Lung (tissue), 12 donors: ENCODE results near the gene PPP1R3F. TPM values are rescaled to one million over a fixed set of nuclear protein-coding genes. Genes with fewer than 3 reads are reported as not detected.

Experiments
- ATAC-seq: fragments of 200-7000 bp; cut with Tn5 transposase; one replicate; pipeline ENCODE4 v1.9.1; 2020; ENCODE audit warnings: moderate number of reproducible peaks; ENCODE audit not compliant: insufficient read depth, low FRiP score
- DNase-seq, 3 donors: peaks; one replicate each; pipeline ENCODE4 v3.0.0-alpha.2; 2013 to 2017
- H3K27ac ChIP-seq, 2 donors: one replicate each; pipeline ENCODE4 v1.5.1; 2013; ENCODE audit warnings: mild to moderate bottlenecking in 2 of 2, moderate library complexity in 2 of 2, control low read depth in 1 of 2, inconsistent platforms in 1 of 2, low read depth in 1 of 2, low read length in 1 of 2
- H3K27me3 ChIP-seq, 3 donors: one replicate each; pipeline ENCODE4 v1.5.1; 2013; ENCODE audit warnings: low read length in 2 of 3; ENCODE audit not compliant: control insufficient read depth in 3 of 3, insufficient read depth in 3 of 3
- H3K36me3 ChIP-seq, 4 donors: one replicate each; pipeline ENCODE4 v1.5.1; 2013; ENCODE audit warnings: low read length in 4 of 4, mild to moderate bottlenecking in 1 of 4, moderate library complexity in 1 of 4; ENCODE audit not compliant: control insufficient read depth in 4 of 4, insufficient read depth in 4 of 4
- H3K4me1 ChIP-seq, 5 donors: one replicate each; pipeline ENCODE4 v1.5.1; 2013; ENCODE audit warnings: low read length in 5 of 5, mild to moderate bottlenecking in 2 of 5, moderate library complexity in 1 of 5; ENCODE audit not compliant: control insufficient read depth in 5 of 5, insufficient read depth in 5 of 5
- H3K4me3 ChIP-seq: one replicate; pipeline ENCODE4 v1.5.1; 2013; ENCODE audit warnings: mild to moderate bottlenecking, control low read depth, moderate library complexity
- H3K9ac ChIP-seq, 2 donors: one replicate each; pipeline ENCODE4 v1.5.1; 2013; ENCODE audit warnings: low read length in 2 of 2, control low read depth in 1 of 2; ENCODE audit not compliant: insufficient read depth in 1 of 2
- H3K9me3 ChIP-seq, 4 donors: one replicate each; pipeline ENCODE4 v1.5.1; 2013; ENCODE audit warnings: low read length in 3 of 4, mild to moderate bottlenecking in 1 of 4, moderate library complexity in 1 of 4; ENCODE audit not compliant: control insufficient read depth in 4 of 4, insufficient read depth in 3 of 4
- WGBS, 2 donors: extraction: QIAGEN DNeasy Blood & Tissue Kit; methylation state at CpG; one replicate each; pipeline ENCODE4 v1.1.7; 2013; 5-methylcytosine and 5-hydroxymethylcytosine counted together
- polyA plus RNA-seq, 2 donors: library from polyadenylated mRNA; stranded (reverse); fragments of 200-250 nt; gene quantifications; one replicate each; pipeline ENCODE4 v1.2.1, GENCODE V29; 2013
- total RNA-seq, 2 donors: library from RNA; depleted of rRNA in 1 of 2; stranded (reverse); fragments of >200 nt in 1 of 2; gene quantifications; one replicate each; pipeline ENCODE4 v1.2.1, GENCODE V29; 2014 to 2021
- TF ChIP-seq, protein P1 (sequence below): IDR thresholded peaks from 2 replicates; pipeline ENCODE4 v1.5.1; 2012; ENCODE audit warnings: mild to moderate bottlenecking; ENCODE audit errors: control extremely low read depth, extremely low read depth
- donor health status: control.
- donor health status: control.
- donor health status: Bipolar disorder and iron deficiency.
- donor health status: healthy.
- donor health status: DM: yes; HTN: yes; CAD: no.

Gene PPP1R3F
- total and polyA plus RNA-seq, 4 donors, result 2.0 to 7.6 (median 4.4) TPM

DNA sequence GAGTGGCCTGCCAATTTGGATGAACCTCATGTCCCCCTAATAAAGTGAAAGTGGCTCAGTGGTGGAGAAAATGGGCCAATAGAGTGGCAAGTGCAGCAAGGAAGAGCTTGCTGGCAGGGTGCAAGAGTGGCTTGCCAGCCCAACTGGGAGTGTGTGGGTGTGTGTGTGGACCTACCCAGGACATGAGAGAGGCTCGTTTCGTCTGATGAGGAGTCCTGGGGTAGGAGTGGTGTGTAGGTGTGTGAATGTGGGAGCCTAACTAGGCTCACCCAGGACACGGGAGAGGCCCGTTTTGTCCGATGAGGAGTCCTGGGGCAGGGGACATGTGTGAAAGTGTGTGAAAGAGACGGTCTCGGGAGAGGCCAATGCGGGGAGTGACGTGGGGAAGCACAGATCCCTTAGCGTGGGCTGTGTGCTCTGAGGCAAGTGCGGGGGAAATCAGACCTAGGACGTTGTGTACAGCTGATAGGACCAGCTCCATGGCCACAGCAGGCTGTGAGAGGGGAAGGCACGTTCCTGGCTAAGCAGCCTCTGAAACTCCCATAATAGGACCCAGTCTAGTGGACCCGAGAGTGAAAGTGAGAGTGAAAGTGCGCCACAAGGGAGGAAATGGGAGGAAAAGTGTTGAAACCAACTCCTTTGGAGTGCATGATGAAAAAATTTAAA lies 39.1 kb downstream of the PPP1R3F start:
- DNase-seq, result peak in 2 of 3 donors; percentile 25 to 56
- peak overlapping the region; percentile 14 to 69 for H3K27ac ChIP-seq
- ATAC-seq, result peak; percentile 41
- H3K9me3 ChIP-seq, result no peaks in the 10 kb centered on the region
- no peak overlapping the region for H3K4me3 ChIP-seq
- TF ChIP-seq, protein P1, sequence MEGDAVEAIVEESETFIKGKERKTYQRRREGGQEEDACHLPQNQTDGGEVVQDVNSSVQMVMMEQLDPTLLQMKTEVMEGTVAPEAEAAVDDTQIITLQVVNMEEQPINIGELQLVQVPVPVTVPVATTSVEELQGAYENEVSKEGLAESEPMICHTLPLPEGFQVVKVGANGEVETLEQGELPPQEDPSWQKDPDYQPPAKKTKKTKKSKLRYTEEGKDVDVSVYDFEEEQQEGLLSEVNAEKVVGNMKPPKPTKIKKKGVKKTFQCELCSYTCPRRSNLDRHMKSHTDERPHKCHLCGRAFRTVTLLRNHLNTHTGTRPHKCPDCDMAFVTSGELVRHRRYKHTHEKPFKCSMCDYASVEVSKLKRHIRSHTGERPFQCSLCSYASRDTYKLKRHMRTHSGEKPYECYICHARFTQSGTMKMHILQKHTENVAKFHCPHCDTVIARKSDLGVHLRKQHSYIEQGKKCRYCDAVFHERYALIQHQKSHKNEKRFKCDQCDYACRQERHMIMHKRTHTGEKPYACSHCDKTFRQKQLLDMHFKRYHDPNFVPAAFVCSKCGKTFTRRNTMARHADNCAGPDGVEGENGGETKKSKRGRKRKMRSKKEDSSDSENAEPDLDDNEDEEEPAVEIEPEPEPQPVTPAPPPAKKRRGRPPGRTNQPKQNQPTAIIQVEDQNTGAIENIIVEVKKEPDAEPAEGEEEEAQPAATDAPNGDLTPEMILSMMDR, result no peak
- H3K27me3 ChIP-seq, result no peaks in the 10 kb centered on the region
- H3K9ac ChIP-seq, result no peak overlapping the region
- H3K36me3 ChIP-seq, result no peaks in the 10 kb centered on the region
- H3K4me1 ChIP-seq, result peaks cover 0 to 2% (median 0%) of the 10 kb centered on the region in 5 donors
- WGBS, 2 donors, result 41 to 64% methylated on average over 13 to 15 of the region's 15 CpGs

DNA sequence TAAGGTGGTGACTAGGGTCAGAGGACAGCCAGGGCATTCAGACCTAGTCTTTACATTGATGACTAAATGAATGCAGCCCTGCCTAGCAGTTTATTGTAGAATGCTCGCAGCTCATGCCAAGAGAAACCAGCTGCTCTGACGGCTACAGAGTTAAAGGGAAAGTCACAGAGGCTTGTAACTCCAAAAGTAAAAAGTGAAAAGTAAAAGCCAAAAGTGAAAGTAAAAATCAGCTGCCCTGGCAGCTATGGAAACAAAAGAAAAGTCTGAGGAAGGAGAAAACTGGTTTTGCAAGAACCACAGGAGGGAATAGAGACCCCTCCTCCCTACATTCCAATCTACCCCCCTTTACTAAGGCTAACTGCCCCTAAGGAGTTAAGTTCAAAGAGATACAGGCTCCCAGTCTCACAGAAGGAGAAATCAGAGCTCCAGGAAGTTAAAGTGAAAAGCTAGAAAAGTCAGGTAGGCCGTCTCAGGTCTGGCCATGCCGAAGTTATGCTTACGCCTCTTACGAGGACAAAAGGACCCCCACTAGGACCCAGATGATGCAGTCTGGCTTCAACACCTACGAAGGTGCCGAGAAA lies 39.9 kb downstream of the PPP1R3F start:
- ATAC-seq, result no peak

DNA sequence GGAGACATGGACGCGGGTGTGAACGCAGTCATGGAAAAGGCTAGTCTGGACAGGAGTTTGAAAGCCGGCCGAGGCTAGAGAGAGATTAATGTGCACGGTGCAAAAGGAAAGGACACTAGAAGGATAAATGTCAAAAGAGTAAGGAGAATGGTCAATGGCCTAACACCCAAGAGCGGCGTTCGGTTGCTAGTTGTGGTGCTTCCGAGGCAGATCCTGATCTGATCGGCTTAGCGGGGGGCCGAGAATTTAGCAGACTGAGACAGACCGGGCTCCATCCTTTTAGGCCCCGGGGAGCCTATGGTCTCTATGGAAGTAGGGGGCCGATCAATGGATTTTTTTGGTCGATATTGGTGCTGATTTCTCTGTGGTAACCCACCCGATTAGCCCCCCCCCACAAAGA lies 40.8 kb downstream of the PPP1R3F start:
- no peaks in the 10 kb centered on the region for H3K9me3 ChIP-seq

More for the DNA sequence above, 39.9 kb downstream of the PPP1R3F start:
- peak overlapping the region; percentile 14 to 74 for H3K27ac ChIP-seq
- peaks cover 0 to 3% (median 0%) of the 10 kb centered on the region in 3 donors for H3K27me3 ChIP-seq
- H3K36me3 ChIP-seq, result no peaks in the 10 kb centered on the region
- no peak overlapping the region for H3K4me3 ChIP-seq
- WGBS, 2 donors, result 6 to 29% methylated on average over 8 of the region's 8 CpGs
- peak overlapping the region in 1 of 2 donors; percentile 67 for H3K9ac ChIP-seq
- DNase-seq, result peak; percentile 40 to 78 (median 71)
- H3K4me1 ChIP-seq, result peaks cover 0 to 2% (median 0%) of the 10 kb centered on the region in 5 donors
- TF ChIP-seq, protein P1, result no peak
- H3K9me3 ChIP-seq, result no peaks in the 10 kb centered on the region

More for the DNA sequence above, 40.8 kb downstream of the PPP1R3F start:
- ATAC-seq (no peak), DNase-seq (no peak)
- H3K27ac ChIP-seq, result no peak overlapping the region
- TF ChIP-seq, protein P1, result no peak
- WGBS, 2 donors, result 83% methylated on average over 17 to 18 of the region's 18 CpGs
- no peak overlapping the region for H3K4me3 ChIP-seq
- H3K9ac ChIP-seq, result no peak overlapping the region
- peaks cover 0 to 3% (median 0%) of the 10 kb centered on the region in 3 donors for H3K27me3 ChIP-seq
- peaks cover 0 to 2% (median 0%) of the 10 kb centered on the region in 5 donors for H3K4me1 ChIP-seq
- H3K36me3 ChIP-seq, result no peaks in the 10 kb centered on the region
